Inferior parietal cortex (tissue), 1 donor: Measurements from ENCODE around the gene CFAP97.
"Not testable (repeated sequence)": the region's sequence is repeated elsewhere in the genome, so short reads cannot be mapped to it uniquely, and the experiment has no call there.

Experiments used
- DNase-seq: peaks from one replicate; pipeline ENCODE4 v3.0.0-alpha.2; 2016; ENCODE audit errors: extremely low spot score

CFAP97 gene

GRCh38 chr4:185203486-185204237 lies at the start of gene CFAP97:
CFAP97 (minus strand) TSS chr4:185204000; CDS start chr4:185191196, 12,804 bp downstream.
- DNase-seq: peak; percentile 86

GRCh38 chr4:185249105-185249504 lies 45.3 kb upstream of the CFAP97 start:
- no peak for DNase-seq

- DNase-seq: no peak
Observed at GRCh38 chr4:185248393-185249039, 44.7 kb upstream of the CFAP97 start.

- no peak for DNase-seq
Observed at GRCh38 chr4:185247151-185247550, 43.4 kb upstream of the CFAP97 start.

- no peak for DNase-seq
Observed at GRCh38 chr4:185246453-185246852, 42.7 kb upstream of the CFAP97 start.

- DNase-seq: no peak
Observed at GRCh38 chr4:185244763-185245162, 41.0 kb upstream of the CFAP97 start.

GRCh38 chr4:185243879-185244278 lies 40.1 kb upstream of the CFAP97 start:
- no peak for DNase-seq

- no peak for DNase-seq
Observed at GRCh38 chr4:185242749-185243533, 39.1 kb upstream of the CFAP97 start.

- not testable (repeated sequence) for DNase-seq
Observed at GRCh38 chr4:185240486-185240885, 36.7 kb upstream of the CFAP97 start.

GRCh38 chr4:185238750-185239149 lies 35.0 kb upstream of the CFAP97 start:
- DNase-seq: no peak

GRCh38 chr4:185238215-185238681 lies 34.4 kb upstream of the CFAP97 start:
- DNase-seq: no peak

- DNase-seq: no peak
Observed at GRCh38 chr4:185237175-185237574, 33.4 kb upstream of the CFAP97 start.

GRCh38 chr4:185235843-185236503 lies 32.2 kb upstream of the CFAP97 start:
- no peak for DNase-seq

- no peak for DNase-seq
Observed at GRCh38 chr4:185235119-185235842, 31.5 kb upstream of the CFAP97 start.

GRCh38 chr4:185232370-185232769 lies 28.6 kb upstream of the CFAP97 start:
- no peak for DNase-seq

GRCh38 chr4:185229021-185229818 lies 25.4 kb upstream of the CFAP97 start:
- DNase-seq: no peak

GRCh38 chr4:185227713-185228278 lies 24.0 kb upstream of the CFAP97 start:
- DNase-seq: no peak

GRCh38 chr4:185227131-185227551 lies 23.3 kb upstream of the CFAP97 start:
- DNase-seq: no peak

- DNase-seq: no peak
Observed at GRCh38 chr4:185225940-185226339, 22.1 kb upstream of the CFAP97 start.

GRCh38 chr4:185224597-185224996 lies 20.8 kb upstream of the CFAP97 start:
- no peak for DNase-seq
